ENCODE results near the gene UBE2R2.

UBE2R2 gene

GRCh38 chr9:33884856-33885701, 68.1 kb downstream of the UBE2R2 start:
- no peak for DNase-seq (ENCODE audit: low spot score)

DNA sequence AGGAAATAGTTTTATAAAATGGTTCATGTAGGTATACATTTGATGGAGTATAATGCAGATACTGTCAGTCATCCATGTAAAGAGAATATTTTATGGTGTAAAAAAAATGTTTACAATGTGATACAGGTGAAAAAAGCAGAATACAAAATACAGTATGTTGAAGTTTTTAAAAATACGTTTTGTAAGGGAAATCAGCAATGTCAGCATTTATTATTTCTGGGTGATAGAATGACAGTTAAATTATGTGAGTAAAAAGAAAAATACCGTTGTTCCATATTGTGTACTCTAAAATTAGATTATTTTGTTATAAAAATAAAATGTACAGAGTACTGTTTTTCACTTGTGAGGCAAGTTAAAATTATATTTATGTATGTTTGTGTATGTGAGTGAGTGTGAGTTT, 69.0 kb downstream of the UBE2R2 start:
- DNase-seq (ENCODE audit: low spot score) = no peak

DNA sequence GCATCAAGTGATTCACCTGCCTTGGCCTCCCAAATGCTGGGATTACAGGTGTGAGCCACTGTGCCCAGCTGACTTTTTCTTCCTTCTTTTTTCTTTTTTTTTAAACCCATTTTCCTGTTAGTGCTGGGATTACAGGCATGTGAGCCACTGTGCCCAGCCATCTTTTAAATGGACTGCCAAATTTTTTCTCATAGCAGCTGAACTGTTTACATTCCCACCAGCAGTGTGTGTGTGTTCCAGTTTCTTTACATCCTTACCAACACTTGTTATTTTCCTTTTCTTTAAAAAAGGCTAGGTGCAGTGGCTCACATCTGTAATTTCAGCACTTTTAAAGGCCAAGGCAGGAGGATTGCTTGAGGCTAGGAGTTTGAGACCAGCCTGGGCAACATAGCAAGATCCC, 76.9 kb downstream of the UBE2R2 start:
- DNase-seq (ENCODE audit: low spot score) = no peak

DNA sequence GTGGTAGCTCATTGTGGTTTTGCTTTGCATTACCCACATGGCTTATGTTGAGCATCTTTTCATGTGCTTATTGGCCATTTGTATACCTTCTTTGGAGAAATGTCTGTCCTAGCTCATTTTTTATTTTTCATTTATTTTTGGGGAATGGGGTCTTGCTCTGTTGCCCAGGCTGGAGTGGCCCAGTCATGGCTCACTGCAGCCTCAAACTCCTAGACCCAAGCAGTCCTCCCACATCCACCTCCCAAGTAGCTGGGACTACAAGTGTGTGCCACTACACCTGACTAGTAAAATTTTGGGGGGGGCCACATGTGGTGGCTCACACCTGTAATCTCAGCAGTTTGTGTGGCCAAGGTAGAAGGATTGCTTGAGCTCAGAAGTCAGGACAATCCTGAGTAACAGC, 77.4 kb downstream of the UBE2R2 start:
- no peak for DNase-seq (ENCODE audit: low spot score)

GRCh38 chr9:33903157-33903780, 86.3 kb downstream of the UBE2R2 start:
- no peak for DNase-seq (ENCODE audit: low spot score)

GRCh38 chr9:33905137-33905536, 88.2 kb downstream of the UBE2R2 start:
- DNase-seq (ENCODE audit: low spot score) = no peak

DNA sequence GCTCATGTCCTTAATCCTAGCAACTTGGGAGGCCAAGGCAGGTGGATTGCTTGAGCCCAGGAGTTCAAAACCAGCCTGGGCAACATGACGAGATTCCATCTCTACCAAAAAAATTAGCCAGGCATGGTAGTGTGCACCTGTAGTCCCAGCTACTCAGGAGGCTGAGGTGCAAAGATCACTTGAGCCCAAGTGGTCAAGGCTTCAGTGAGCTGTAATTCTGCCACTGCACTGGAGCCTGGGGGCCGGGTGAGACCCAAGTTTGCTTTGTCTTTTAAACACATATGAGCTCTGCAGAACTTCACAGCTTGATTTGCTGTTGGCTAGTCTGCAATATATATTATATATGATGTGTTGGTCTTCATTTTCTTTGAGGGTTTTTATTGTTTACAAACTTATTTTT, 89.8 kb downstream of the UBE2R2 start:
- DNase-seq (ENCODE audit: low spot score) = no peak

DNA sequence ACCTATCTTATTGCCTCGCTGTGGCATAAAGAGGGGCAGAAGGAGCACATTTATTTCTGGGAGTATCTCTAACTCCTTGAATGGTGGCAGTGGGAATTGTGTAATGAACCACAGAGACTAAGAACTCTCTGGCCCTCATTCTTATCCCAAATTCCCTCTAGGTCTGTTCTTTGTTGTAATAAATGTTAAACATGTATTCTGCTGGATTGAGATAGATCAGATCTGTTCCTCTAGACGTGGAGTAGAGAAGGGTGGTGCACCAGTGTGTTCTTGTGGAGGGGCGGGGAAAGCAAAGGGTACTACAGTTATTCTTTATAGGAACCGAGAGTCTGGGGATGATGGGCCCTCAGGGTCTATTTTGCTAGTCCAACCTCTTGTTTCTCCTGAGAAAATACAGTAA, 90.4 kb downstream of the UBE2R2 start:
- DNase-seq (ENCODE audit: low spot score) = no peak

- DNase-seq (ENCODE audit: low spot score) = no peak
These were observed 91.2 kb downstream of the UBE2R2 start for GRCh38 chr9:33908114-33908513.

DNA sequence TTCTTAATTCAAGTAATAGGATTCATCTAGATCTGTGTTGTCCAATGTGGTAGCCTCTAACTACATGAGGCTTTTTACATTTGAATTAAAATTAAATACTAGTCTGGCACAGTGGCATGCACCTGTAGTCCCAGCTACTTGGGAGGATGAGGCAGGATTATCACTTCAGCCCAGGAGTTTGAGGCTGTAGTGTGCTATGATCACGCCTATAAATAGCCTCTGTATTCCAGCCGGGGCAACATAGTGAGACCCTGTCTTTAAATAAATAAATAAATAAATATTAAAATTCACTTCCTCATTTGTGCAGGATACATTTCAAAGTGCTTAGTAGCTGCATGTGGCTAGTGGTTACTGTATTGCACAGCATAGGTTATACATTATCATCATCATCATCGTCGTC, 91.8 kb downstream of the UBE2R2 start:
- DNase-seq (ENCODE audit: low spot score) = no peak

DNA sequence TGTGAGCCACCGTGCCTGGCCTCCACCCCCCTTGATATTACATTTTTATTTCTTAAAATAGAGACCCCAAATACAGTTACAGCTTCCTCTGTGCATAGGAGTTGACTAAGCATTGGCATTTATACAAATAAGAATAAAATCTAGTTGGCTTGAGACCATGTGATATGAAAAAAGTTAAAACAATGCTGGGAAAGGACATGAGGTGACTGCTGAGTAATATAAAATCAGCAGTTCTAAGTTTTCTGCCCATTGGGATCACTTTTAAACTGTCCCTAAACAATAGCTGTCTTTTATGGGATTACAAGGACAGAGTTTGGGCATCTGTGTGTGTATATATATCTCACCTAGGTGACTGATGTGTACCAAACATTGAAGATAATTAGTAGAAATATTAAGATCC, 96.6 kb downstream of the UBE2R2 start:
- DNase-seq (ENCODE audit: low spot score) = no peak

DNA sequence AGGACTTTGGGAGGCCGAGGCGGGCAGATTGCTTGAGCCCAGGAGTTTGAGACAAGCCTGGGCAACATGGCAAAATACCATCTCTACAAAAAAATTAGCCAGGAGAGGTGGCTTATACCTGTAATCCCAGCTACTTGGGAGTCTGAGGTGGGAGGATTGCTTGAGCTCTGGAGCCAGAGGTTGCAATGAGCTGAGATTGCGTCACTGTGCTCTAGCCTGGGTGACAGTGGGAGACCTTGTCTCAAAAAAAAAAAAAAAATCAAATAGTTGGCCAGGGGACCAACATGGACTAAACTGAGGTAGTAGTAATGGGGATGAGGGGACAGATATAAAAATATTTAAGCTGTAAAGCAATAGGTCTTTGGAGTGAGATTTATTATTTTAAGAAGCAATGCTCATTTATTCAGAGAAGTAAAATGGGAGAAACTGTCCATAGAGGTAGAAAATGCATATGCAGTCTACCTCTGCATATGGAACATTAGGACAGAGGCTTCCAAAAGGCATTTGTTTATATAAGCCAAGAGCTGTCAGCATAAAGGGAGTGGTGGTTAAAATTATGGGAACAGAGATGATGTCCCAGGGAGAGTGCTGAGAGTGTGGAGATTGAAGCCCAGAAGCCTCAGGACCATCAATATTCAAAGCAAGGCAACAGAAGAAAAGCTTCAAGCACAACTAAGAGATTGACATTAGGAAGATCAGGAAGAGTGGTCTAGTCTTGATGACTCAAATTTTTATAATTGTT, 98.1 kb downstream of the UBE2R2 start:
- no peak for DNase-seq (ENCODE audit: low spot score)

DNA sequence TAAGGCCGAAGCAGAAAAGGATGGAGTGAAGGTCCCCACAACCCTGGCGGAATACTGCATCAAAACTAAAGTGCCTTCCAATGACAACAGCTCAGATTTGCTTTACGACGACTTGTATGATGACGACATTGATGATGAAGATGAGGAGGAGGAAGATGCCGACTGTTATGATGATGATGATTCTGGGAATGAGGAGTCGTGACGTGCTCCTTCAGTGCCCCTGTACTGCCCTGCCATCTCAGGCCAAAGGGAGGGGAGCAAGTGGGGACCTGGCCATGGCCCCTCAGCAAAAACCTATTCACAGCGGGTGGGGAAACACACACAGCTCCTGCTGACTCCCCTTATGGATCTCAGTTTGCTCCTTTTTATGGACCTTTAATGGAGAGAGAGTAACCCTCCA, 100.1 kb downstream of the UBE2R2 start:
- DNase-seq (ENCODE audit: low spot score) = no peak

- DNase-seq (ENCODE audit: low spot score) = no peak
These were observed 102.4 kb downstream of the UBE2R2 start for GRCh38 chr9:33919276-33919897.

DNA sequence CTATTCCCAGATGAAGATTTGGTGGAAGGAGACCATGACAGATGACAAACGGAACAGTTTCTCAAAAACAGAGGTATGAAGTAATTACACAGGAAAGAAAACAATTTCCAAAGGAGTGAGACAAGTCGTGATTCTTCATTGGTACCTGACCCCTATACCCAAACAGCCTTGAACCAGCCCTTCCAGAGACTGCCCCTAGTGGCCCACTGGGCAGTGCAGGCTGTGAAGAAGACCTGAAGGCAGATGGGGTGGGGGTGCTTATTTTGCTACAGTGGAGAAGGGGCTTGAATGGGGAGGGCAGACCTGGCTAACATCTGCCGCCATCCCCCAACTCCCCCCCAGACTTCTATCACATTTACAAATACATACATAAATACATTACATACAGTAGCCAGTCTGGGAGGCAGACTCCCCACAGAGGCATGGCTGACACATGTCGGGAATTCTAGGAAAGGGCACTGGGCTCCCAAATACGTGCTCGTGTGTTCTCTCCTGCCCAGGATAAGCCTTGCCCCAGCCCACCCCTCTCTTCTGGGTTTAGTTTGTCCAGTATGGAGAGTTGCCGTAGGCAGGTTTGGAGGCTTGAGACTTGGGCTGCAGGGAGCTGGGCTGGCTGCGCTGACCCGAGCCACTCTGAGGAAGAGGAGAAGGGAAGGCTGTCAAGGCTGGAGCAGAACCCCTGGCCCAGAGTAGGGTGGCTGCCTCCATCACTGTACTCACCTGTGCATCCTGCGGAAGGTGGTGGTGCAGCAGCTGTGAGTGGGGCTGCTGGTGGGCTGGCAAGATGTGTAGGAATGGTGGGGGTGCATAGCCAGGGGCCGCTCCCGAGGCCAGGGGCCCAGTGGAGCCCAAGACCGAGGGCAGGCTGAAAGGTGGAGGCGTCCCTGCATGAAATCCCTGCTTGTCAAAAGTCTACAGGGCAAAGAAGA, 105.3 kb downstream of the UBE2R2 start:
- no peak for DNase-seq (ENCODE audit: low spot score)

DNA sequence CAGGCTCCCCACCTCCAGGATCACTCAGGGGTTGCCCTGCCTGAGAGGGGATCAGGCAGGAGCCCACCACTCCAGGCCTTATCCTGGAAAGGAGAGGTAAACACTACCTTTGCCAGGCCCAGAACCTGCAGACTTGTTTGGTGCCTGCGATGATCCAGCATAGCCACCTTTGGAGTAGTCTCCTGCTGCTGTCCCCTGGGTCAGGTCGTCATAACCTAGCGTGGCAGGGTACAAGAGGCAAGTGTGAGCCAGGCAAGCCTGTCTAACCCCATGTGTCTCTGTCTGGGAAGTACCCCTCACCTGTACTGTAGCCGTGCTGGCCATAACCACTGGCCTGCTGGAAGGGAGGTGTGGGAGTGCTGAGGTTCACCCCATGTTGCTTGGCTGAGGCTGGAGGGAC, 106.1 kb downstream of the UBE2R2 start:
- no peak for DNase-seq (ENCODE audit: low spot score)

GRCh38 chr9:33923998-33924701, 107.2 kb downstream of the UBE2R2 start:
- DNase-seq (ENCODE audit: low spot score) = no peak

- DNase-seq (ENCODE audit: low spot score) = no peak
These were observed 108.2 kb downstream of the UBE2R2 start for GRCh38 chr9:33924978-33925797.

- DNase-seq (ENCODE audit: low spot score) = no peak
These were observed 110.0 kb downstream of the UBE2R2 start for GRCh38 chr9:33926746-33927485.

All from LoVo (cell line).